ENCODE measurements around the gene MACROH2A2. TPM values are rescaled to one million over a fixed set of nuclear protein-coding genes. Genes with fewer than 3 reads are reported as not detected.

The MACROH2A2 gene
- 23.2 to 30.3 TPM (median 28.1 TPM) in 5 replicates for total RNA-seq (2022; extraction: Qiagen RNA extraction)

DNA sequence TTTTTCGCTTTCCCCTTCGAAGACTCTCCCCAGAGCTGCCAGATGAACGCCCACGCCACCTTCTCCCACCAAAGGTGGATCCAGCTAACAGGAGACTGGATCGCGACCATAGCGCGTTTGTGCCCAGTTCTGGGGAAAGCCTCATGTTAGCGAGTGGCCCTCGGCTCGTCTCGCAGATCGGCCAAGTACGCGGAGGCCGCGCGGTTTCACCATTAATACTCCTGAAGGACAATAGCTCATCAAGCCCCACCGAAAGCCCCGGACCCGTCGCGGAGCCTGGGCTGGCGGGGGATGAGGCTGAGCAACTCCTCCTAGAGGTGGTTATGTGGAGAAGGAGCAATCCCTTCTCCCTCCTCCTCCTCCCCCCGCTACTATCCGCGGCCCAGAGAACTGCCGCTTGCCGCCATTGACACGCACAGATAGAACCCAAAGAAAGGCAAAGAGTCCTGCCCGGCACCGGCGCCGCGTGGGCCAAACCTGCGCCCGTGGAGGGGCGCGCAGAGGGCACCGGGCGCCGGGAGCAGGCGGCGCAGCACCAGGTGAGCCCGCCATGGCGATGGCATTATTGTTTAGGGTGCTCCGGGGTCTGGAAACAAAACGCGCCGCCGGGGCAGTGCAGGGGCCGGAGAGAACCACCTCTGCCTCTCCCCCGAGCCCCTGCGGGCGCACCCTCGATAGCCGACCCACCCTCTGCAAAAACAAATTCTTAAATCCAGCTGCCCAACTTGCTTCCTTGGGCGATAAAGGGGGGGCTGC, at the start of gene MACROH2A2:
Gene MACROH2A2, plus strand, starts transcription at position 385 of the 756 bp plus-strand sequence. CDS start 22,813 bp downstream, outside the sequence.

GRCh38 chr10:70132098-70133029, 79.7 kb downstream of the MACROH2A2 start, which contains the start of gene AIFM2:
Gene AIFM2, minus strand, starts transcription at chr10:70132825. Its CDS starts 8,741 bp downstream, at chr10:70124084.

DNA sequence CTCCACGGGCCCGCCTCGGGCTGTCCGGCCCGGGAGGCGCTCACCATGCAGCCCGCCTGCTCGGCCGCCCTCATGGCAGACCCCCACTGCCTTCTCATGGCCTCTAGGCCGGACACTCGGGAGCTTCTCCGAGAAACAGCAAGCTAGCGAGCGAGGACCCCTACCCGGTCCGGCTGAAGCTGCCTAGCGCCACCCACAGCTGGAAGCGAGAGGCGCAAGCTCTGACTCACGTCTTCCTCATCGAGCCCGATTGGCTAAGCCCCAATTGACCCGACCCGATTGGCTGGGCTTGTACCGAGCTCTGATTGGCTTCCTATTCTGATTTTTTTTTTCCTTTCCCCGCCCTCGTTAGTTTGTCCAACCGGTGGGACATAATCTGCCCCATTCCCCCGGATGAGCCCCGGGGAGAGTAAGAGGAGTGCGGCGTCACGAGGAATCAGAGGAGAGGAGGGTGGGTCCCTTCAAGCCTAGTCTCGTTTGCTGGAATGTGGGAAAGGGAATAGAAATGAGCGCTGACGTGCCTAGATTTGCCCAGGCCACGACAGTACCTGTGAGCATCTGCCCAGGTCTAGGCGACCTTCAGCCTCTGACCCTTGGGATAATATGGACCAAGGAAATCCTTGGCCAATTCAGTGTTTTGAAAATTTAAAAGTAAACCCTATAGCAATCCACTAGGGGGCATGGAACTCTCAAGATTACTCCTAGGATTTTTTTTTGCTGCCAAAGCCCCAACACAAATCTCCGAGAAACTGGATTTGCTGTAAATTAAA, 94.0 kb downstream of the MACROH2A2 start, which contains the start of gene TYSND1:
Gene TYSND1, minus strand, starts transcription at position 212 of the 770 bp plus-strand sequence. Its CDS starts 114 bp downstream, at position 98.

Other genes with a start within 250 kb of the MACROH2A2 start
- gene AIFM2, start 80.0 kb downstream of the MACROH2A2 start, total RNA-seq (2022; extraction: Qiagen RNA extraction), result 28.8 to 38.2 TPM (median 37.4 TPM) in 5 replicates
- gene TYSND1, start 93.9 kb downstream of the MACROH2A2 start, total RNA-seq (2022; extraction: Qiagen RNA extraction), result 12.3 to 20.1 TPM (median 19.0 TPM) in 5 replicates
- 74.6 to 80.6 TPM (median 78.1 TPM) in 5 replicates for gene SAR1A, start 117.7 kb downstream of the MACROH2A2 start, total RNA-seq (2022; extraction: Qiagen RNA extraction)
- 187 to 238 TPM (median 197 TPM) in 5 replicates for gene PPA1, start 180.6 kb downstream of the MACROH2A2 start, total RNA-seq (2022; extraction: Qiagen RNA extraction)
- not detected in 5 replicates for gene NPFFR1, start 231.2 kb downstream of the MACROH2A2 start, total RNA-seq (2022; extraction: Qiagen RNA extraction)

All from A549 treated with CORT108297 at 1 μM for 4 hours (cell line).